Type B pancreatic cell (in vitro differentiated cells): ENCODE results near the gene SDCCAG8. TPM values are rescaled to one million over a fixed set of nuclear protein-coding genes. Genes with fewer than 3 reads are reported as not detected.
A peak's percentile ranks its signal among the peaks of the same experiment; 100 is the strongest.

Source experiments
- DNase-seq: peaks from one replicate; pipeline ENCODE4 v3.0.0; 2021; ENCODE audit warnings: mixed read lengths; ENCODE audit not compliant: unreplicated experiment; ENCODE audit errors: extremely low spot score
- H3K27ac Mint-ChIP-seq: 2 replicates; pipeline ENCODE4 v1.8.0; 2021; ENCODE audit warnings: mild to moderate bottlenecking, mixed read lengths
- H3K27me3 Mint-ChIP-seq: 2 replicates; pipeline ENCODE4 v1.8.0; 2021; ENCODE audit warnings: mixed read lengths
- H3K36me3 Mint-ChIP-seq: 2 replicates; pipeline ENCODE4 v1.8.0; 2021; ENCODE audit warnings: mixed read lengths
- H3K4me1 Mint-ChIP-seq: one replicate; pipeline ENCODE4 v1.8.0; 2021; ENCODE audit warnings: mixed read lengths; ENCODE audit not compliant: unreplicated experiment
- H3K4me3 Mint-ChIP-seq: 2 replicates; pipeline ENCODE4 v1.8.0; 2021; ENCODE audit warnings: mild to moderate bottlenecking, mixed read lengths
- H3K9me3 Mint-ChIP-seq: 2 replicates; pipeline ENCODE4 v1.8.0; 2021; ENCODE audit warnings: mixed read lengths
- total RNA-seq: library from RNA; stranded (reverse); gene quantifications from 2 replicates; pipeline ENCODE4 v1.2.1, GENCODE V29; 2021; ENCODE audit warnings: low replicate concordance
- TF ChIP-seq, protein P1 (sequence below): fragments of 200-600 bp; sonication (generic); conservative IDR thresholded peaks from 2 replicates; pipeline ENCODE4 v1.5.0; 2021; ENCODE audit warnings: antibody characterized with exemption, mild to moderate bottlenecking

SDCCAG8 gene
- total RNA-seq, 1 donor from 2014 or later = 26.0 TPM

DNA sequence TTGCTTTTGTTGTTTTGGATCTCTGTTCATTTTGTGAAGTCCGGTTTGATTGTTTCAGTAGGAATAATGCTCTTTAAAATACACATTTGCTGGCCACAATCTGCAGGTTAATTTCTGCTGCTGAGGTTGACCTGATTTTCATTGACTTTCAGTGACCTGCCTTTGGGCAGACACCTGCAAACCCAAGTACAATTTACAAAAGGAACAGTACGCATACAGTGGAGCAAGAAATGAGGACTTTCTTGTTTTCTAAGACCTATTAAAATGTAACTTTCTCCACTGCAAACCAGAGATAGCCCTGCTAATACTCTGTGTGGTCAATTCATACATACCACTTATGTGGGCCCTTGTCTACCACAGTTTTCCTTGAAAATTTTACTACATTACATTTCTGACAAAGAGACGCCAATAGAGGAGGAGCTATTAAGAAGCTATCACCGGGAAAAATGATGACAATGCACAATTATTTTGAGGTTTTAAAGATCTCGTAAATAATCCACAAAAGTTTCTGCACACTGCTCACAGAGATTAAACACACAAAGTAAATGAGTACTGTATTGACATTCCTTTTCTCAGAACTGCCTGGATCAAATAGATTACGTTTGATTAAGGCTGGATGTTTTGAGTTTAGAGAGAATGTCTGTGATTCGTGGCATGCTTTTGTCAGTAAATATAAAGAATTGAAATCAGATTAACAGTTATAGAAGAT lies 141.9 kb downstream of the SDCCAG8 start:
- DNase-seq = no peak
- H3K4me3 Mint-ChIP-seq = no peak overlapping the region
- no peaks in the 10 kb centered on the region for H3K36me3 Mint-ChIP-seq
- peaks cover 25% of the 10 kb centered on the region for H3K4me1 Mint-ChIP-seq
- H3K27ac Mint-ChIP-seq = no peak overlapping the region
- TF ChIP-seq, protein P1, sequence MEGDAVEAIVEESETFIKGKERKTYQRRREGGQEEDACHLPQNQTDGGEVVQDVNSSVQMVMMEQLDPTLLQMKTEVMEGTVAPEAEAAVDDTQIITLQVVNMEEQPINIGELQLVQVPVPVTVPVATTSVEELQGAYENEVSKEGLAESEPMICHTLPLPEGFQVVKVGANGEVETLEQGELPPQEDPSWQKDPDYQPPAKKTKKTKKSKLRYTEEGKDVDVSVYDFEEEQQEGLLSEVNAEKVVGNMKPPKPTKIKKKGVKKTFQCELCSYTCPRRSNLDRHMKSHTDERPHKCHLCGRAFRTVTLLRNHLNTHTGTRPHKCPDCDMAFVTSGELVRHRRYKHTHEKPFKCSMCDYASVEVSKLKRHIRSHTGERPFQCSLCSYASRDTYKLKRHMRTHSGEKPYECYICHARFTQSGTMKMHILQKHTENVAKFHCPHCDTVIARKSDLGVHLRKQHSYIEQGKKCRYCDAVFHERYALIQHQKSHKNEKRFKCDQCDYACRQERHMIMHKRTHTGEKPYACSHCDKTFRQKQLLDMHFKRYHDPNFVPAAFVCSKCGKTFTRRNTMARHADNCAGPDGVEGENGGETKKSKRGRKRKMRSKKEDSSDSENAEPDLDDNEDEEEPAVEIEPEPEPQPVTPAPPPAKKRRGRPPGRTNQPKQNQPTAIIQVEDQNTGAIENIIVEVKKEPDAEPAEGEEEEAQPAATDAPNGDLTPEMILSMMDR = no peak
- H3K9me3 Mint-ChIP-seq = no peaks in the 10 kb centered on the region
- H3K27me3 Mint-ChIP-seq = no peaks in the 10 kb centered on the region

DNA sequence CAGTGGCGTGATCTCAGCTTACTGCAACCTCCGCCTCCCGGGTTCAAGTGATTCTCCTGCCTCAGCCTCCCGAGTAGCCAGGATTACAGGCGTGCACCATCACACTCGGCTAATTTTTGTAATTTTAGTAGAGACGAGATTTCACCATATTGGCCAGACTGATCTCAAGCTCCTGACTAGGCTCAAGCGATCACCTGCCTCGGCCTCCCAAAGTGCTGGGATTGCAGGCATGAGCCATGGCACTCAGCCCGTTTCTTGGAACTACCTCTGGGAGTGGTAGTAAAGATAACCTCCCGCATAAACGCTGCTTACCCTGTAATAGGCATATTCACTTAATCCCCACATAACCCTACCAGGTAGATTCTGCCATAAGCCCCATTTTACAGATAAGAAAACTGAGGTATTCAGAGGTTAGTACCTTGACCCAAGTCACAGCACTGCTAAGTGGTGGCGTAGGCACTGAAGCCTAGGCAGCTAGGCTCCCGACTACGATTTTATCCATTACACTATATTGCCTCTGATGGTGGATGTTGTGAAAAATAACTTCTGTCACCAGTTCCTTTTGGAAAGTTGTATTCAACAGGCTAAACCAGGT lies 143.8 kb downstream of the SDCCAG8 start:
- TF ChIP-seq, protein P1 = no peak
- Mint-ChIP-seq H3K36me3 (no peaks in the 10 kb centered on the region), H3K4me1 (peaks cover 19% of the 10 kb centered on the region), H3K9me3 (no peaks in the 10 kb centered on the region), H3K27me3 (no peaks in the 10 kb centered on the region), H3K27ac (no peak overlapping the region), H3K4me3 (no peak overlapping the region)
- no peak for DNase-seq

DNA sequence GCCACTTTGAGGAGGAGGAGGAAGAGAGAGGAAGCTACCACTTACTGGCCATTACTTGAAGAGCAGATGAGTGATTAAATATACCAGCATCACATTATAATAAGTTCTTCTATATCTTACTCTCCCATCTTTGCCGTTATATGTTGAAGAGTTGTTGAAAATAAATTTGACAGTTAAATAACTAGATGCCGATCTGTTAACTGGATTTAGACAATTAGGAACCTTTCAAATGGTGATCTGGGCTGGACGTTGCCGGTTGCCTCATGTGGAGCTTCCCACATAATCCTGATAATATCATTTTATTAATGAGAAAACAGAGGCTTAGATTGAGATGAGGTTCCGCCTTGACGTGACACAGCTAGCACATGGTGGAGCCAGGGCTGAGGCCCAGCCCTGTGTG lies 147.0 kb downstream of the SDCCAG8 start:
- Mint-ChIP-seq H3K36me3 (no peaks in the 10 kb centered on the region), H3K4me1 (peaks cover 3% of the 10 kb centered on the region), H3K4me3 (no peak overlapping the region), H3K9me3 (no peaks in the 10 kb centered on the region), H3K27me3 (no peaks in the 10 kb centered on the region), H3K27ac (no peak overlapping the region)
- no peak for DNase-seq
- TF ChIP-seq, protein P1 = no peak

DNA sequence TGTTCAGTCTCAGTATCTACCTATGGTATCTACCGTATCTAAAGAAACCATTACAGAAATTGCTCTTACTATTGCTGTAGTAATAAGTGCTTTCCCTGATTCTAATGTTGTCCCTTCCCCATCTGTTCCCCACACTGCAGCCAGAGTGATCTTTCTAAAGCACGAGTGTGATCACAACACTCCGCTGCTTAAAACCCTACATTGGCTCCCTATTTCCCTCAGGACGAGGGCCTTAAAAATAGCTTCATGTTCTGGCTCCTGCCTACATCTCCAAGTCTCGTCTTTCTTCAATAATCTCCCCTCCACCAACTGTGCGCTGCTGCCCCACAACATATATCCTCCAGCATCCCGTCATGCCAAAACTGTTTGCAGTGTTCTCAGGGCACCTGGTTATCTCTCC lies 150.6 kb downstream of the SDCCAG8 start:
- no peaks in the 10 kb centered on the region for H3K27me3 Mint-ChIP-seq
- peaks cover 2% of the 10 kb centered on the region for H3K36me3 Mint-ChIP-seq
- peaks cover 2% of the 10 kb centered on the region for H3K4me1 Mint-ChIP-seq
- no peak for DNase-seq
- H3K9me3 Mint-ChIP-seq = no peaks in the 10 kb centered on the region
- TF ChIP-seq, protein P1 = no peak
- H3K27ac Mint-ChIP-seq = peak overlapping the region; percentile 19
- H3K4me3 Mint-ChIP-seq = no peak overlapping the region

DNA sequence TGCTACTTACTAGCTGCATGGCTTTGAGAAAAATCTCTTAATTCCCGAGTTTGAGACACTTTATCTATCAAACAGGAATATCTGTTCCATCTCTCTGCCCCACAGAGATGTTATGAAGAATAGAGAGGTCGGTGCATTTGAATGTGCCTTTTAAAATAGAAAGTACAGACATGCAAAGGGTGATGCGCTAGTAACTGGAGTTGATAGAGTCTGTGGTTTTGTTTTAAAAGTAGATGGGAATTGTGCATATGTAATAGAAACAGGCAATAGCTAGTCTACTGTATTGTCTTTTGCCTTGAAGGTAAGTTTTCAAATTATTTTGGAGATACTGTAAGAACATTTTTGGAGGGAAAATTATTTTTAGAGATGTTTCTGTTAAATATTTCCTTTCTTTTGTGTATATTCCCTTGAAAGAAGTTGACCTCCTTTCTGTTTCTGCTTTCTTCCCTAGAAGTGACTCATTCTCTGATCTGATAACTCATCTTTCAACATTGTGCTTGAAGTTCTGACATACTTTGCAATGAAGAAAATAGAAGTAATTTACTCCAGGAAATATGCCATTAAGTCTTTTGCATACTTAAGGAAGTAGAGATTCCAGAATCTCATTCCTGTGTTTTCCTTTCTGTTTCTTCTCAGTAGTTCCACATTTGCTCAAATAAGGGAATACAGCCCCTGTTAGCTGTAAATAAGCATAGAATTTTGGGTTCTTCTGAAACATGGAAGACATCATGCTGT lies 151.6 kb downstream of the SDCCAG8 start:
- Mint-ChIP-seq H3K27ac (no peak overlapping the region), H3K4me3 (no peak overlapping the region), H3K4me1 (peaks cover 5% of the 10 kb centered on the region), H3K9me3 (no peaks in the 10 kb centered on the region), H3K27me3 (no peaks in the 10 kb centered on the region), H3K36me3 (peaks cover 5% of the 10 kb centered on the region)
- TF ChIP-seq, protein P1 = no peak
- no peak for DNase-seq
